SW 1271 (cell line): ENCODE measurements around the gene THADA.

Source experiments
- DNase-seq, 2 experiments: peaks; one replicate each; lab custom pipeline; 2025; lab: John Stamatoyannopoulos, UW

Gene THADA

DNA sequence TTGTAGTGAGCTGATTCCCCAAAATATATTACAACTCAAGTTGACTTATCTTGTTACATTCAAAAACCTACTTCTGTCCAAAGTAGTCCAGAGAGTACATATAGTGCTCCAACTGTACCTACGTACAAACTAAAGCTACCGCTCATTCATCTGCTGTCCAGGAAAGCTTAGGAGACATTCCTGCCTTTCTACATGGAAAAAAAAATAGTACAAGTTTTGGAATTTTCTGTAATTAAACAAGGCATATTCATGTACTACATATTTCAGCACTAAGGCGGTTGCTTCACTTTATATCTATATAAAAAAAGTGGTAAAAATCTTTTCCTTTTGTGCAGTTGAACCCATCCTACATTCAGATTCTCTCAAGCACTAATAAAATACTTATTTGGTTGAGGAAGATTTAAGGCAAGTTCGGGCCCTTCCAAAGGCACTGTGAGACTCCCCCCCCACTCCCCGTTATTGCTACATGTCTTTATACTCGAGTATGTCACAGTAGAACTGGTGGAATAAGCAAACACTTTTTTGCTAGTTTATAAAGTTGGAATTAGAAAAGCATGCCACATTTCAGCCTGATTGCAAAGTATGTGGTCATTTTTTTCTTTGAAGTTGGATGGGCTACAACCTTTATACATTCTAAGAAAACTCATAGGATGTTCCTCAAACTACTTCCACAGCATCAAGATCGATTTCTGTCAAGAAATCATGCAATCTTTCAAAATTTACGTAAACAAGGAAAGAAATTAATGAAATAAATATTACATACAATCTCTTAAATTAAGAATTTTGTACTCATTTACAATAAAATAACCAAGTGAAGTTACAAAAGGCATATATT is 373.1 kb downstream of the THADA start:
- DNase-seq, result no peak

DNA sequence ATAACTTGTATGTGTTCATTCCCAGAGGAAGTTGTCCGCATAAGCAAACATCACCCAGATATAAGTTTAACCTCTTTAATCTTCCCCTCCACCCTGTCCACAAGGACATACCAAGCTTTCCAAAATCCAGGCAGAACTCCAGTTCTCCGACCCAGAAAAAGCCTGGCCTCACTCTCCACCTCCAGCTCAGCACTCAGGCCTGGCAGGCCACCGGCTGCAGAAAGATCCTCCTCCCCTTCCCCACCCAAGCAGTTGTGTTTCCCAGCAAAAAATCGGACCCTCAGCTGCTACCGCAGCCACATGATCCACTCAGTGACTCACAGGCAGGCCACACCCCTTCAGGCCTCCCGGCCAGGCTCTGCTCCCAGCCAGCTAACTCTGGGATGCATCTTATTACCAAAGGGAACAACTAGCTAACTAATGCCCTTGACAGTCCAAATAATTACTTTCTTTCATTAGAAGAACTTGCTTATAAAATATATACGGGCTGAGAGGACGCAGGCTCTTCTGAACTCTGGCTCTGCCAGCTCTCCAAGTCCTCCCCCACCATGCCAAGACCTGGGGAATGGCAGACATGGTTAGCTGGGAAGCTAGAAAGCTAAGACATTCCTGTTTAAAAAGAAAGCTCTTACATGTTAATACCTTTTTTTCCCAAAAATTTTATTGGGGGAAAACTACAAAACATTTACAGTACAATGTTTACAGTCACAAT is 373.9 kb downstream of the THADA start:
- peak; percentile 62 to 87 for DNase-seq

DNA sequence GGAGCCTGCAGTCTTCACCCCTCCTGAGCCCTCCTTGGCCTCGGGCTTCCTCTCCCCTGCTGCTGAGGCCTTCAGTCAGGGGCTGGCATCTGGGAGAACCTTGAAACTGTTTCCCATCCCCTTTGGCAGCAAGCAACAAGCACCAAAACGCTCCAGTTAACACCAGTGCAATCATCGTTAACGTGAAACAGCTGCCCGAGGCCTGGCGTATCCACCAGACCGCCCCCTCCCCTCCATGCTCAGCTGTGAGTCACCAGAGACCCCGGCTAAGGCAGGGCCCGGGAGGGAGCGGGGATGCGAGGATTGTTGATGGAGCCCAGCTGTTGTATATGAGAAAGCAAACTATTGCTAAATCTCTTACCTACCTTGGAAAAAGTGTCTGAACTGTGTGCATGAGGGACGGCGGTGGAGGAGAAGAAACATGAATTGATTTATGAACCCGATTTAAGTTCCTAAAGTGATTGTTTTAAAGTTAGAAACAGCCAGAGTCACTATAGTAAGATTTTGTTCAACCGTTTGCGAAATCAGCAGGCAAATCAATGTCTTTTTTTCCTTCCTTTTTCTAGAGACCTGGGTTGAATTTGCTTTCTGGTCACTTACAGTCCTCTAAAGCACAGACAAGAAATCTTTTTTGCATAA is 374.6 kb downstream of the THADA start:
- DNase-seq, result no peak

DNA sequence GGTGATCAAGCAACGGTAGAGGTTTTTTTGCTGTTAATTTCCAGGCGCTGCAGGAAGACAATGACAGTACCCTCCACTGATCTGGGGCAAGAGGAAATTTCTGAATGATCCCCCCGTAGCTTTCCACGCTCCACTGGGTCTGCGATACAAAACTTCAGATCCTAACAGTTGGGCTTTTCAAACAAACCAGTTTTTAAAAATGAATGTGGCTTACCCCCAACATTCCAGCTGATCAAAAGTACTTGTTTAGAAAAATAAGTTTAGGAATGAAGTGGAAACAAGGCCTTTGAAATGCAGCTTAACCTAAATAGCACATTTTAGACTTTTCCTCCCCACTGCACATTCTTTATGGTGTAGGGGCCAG is 375.1 kb downstream of the THADA start:
- no peak for DNase-seq

DNA sequence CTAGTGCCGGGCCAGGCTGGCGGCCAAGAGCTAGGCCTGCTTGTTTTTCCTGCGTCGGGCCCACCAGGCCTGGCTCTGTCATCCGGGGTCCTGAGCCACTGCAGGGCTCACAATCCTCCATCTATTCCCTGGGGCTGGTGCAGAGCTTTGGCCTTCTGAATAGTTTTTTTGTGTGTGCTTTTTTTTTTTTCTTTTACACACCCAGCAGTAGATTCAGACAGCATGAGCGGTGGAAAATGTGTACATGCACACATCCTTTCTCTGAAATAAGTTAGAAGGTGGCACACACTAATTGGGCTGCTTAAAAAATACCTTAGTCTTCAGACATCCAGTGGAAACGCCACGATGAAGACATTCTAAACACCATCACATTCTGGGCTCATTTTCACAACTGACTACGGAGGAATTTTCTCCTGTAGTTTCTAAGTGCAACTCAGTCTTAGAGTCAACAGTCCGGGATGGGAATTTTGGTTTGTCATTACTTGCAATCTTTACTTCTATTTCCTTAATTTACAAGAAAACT is 375.5 kb downstream of the THADA start:
- no peak for DNase-seq

DNA sequence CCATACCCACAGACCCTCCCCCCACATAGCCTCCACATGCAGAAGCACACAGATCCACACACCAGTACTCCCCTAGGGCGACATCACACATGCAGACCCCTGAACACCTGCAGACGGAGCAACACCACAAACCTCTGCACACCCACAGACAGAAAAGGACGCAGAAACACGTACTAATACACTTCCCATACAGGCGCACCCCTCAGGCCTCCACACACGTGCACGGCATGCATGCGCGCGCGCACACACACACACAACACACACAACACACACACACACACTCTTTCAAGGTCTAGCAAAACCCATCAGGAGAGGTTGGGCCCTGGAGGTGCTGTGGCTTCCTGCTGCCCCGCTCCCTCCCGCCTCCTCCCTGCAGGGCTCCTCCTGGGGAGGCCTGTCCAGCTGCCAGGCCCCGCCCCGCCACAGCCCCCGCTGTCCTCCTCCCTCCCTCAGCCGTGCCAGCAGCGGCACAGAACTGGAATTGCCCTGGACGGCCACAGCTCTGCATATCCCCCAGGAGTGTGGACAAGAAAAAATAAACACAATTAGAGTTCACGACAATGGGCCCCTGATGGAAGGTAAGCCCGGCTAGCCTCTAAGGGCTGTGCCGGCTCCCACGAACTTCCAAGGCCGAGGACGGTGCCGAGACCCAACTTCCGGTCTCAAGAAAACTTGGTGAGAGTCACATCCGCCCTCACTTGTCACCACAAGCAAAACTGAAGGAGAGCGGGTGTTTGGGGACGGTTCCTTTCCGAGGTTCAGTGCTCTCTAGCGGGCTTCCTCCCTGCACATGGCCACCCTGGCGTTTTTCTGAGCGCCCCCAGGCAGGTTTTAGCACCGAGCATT is 376.2 kb downstream of the THADA start:
- peak; percentile 90 to 92 for DNase-seq

DNA sequence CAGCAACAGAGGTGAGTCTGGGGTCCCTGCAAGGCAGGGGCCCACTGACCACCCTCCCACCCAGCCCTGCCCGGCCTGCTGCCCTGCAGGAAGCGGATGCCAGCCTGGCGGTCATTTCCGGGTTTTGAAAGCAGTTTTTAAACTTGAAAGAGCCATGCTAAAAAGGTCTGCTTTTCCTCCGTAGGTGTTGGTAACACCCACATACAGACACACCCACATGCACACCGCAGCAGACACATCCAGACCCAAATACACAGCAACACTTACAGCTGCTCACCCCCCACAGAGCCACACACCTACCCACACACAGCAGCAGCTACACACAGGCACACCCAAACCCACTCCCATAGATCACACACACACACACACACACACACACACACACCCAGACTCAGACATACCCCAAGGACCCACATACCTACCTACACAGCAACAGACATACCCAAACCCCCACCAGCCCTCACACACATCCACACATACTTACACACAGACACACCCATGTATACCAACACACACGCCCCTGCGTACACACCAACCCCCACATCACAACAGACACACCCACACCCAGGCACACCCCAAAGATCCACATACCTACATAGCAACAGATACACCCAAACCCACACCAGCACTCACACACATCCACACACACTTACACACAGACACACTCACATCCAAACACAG is 377.0 kb downstream of the THADA start:
- DNase-seq, result no peak

DNA sequence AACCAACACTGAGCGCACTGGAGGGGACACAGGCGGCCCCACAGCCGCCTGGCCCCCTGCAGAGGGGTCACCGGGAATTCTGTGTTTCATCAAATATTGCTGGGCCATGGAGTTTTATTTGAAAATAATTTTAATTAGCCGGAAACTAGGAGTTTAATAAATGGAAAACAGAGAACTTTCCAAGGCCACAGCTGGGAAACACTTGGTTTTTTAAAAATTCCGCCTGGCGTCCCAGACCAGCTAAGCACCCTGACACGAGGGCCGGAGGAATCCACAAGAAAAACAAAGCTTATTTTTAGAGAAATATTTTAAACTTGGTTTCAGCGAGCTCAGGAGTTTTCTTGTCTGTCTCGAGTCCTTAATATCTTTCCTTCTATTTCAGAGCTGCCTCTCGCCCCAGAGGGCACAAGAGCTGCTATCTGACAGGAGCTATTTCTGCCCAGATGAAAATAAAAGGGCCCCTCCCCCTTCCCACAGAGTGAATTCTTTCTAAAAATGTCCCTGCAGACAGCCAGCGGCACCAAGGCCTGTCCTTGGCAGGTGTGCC is 377.6 kb downstream of the THADA start:
- DNase-seq, result no peak

DNA sequence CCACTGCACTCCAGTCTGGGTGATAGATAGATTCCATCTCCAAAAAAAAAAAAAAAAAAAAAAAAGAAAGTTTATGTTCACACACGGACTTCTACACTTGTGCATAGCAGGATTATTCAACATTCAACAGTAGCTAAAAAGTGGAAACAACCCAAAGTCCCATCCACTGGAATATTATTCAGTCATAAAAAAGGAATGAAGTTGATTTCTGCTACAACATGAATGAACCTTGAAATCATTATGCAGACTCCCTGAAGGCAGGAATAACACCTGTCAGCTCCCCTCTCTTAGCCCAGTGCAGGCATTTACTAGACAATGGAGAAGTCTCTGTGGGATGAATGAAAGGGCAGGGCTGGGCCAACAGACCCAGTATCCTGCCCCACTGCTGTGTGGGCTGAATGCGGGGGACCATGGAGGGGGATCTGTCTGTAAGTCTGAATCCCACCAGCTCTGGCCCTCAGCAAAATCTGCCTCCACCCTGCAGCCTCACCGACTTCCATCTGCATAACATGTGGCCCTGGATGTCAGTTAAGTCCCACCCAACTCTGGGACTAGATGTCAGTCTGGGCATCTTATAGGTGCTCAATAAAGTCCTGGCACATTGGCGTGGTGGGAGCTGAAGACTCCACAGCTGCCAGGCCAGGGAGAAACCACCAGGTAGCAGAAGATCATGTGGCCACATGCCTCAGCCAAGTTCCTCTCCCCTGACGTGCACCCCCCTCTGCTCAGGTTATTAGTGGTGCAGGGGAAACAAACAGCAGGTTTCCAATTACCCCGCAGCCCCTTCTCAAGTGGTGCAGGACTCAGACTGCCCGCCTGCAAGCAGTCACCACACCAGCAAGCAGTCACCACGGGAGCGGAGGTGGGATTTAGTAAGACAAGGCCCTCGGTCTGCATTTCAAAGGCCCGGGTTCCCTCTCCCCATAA is 378.3 kb downstream of the THADA start:
- DNase-seq, result no peak

DNA sequence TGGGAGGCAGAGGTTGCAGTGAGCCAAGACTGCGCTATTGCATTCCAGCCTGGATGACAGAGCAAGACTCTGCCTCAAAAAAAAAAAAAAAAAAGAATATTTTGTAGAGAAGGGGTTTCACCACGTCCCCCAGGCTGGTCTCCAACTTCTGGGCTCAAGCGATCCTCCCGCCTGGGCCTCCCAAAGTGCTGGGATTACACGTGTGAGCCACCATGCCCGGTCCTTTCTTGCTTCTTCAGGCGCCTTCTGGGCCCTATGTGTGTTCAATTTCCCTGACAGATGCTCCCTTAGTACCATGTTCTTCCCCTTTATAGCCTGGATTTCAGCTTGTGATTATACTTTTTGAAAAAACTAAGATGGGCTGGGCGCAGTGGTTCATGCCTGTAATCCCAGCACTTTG is 379.2 kb downstream of the THADA start:
- DNase-seq, result no peak

DNA sequence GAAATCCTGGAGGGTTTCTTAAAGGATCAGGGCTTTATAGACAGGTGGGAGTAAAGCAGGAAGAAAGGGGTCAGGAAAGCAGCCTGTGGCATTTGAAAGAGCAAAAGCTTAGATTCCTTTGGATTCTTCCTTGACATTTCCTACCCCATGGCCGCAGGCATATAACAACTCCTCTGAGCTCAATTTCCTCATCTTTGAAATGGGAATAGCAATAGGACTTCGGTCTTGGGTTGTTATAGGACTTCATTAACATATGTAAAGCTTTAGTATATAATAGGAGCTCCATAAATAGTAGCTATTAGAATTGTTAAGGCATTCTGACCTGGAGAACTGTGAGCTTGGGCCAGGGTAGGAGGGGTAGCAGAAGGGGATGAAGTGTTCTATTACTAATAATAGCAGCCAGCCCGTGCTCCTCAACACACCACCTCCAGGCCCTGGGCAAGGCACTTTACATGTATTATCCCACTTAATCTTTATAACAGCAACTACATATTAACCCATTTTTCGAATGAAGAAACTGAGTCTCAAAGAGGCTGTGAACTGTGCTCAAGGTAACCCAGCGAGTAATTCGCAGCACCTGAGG is 380.1 kb downstream of the THADA start:
- DNase-seq, result no peak

DNA sequence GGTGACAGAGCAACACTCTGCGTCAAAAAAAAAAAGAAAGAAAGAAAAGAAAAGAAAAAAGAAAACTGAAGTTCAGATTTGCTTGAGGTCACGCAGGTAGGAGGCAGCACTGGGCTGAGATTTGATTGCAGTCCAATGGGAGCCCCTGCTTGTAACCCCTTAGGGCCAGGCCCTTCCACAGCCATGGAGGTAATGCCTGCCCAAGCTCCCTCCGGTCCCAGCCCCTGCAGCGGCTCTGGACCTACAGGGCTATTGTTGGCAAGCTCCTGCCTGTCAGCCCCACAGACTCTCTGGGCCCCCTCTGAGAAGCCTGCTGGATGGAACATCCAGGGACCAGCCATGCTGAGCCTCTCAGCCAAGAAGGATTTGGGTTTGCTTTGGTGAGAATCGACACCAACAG is 381.6 kb downstream of the THADA start:
- no peak for DNase-seq

DNA sequence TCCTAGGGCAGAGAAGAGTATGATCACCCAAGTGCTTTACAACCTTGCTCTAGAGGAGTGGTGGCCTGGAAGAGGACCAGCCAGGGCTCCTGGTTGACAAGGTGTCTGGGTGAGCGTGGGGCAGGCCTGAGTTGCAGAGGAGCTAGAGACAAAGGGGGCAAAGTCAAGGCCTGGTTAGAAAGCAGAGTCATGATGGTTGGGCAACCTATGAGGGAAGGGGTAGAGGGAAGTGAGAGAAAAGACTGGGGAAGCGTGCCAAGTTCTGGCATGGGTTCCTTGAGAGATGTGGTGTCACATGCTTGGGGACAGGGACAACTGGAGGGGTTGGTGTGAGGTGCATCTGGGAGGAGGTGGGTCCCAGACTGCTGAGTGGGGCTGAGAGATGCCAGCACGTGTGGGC is 382.9 kb downstream of the THADA start:
- no peak for DNase-seq

DNA sequence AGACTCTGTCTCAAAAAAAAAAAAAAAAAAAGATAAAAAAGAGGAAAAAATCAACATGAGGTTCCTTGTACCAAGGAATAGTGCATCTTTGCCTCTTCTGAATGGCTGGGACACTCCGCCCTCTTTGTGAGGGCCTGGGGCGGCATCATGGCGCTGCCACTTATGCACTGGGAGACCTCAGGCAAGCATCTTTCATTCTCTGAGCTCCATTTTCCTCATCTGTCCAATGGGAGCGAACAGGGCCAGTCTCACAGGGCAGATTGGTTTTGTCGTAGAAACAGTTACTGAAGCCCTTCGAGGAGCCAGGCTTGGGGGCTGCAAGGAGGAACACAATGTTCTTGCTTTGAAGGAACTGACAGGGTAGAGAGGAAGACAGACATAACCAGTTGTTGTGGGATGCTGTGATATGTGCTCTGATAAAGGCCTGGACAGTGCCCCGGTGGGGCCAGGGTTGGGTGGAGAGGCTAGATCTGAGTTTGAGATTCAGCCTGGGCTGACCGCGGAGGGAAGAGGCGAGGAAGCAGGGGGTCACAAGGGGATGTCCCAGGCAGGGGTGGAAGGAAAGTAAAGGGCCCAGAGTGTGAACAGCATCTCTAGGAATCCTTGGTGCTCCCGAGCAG is 383.5 kb downstream of the THADA start:
- no peak for DNase-seq

DNA sequence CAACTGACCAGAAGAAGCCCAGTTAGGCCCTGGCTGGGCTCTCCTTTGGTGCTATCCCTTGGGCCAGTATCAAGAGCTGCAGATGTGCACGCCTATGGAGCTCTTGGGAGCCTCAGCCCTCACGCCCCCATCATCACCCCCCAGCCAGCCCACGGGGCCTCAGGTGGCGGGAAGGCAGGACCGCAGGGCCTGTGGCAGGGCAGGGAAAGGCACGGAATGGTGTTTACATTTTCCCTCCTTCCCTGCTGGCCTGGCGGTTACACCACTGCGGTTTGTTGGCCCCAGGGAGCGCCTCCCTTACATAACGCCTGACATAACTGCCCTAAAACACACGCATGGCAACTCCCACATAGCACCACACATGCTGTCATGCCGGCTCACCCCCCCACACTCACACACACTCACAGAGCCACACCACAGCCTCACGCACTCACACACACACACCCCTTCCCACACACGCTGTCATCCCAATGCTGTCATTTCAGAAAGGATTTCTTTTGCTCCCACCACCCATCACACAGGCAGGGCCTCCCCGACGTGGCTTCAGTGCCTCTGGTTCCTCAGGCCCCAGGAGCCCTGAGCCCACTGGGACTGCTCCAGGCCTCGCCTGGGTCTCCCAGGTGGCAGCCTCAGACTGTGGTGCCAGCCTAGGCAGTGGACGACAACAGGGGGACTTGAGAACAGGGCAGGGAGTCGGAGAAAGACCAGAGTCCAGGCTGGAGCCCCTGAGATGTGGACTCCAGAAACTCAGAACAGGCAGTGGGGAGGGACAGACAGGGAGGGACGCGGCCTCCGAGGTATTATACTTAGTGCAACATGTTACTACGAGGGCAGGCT is 385.2 kb downstream of the THADA start:
- DNase-seq, result no peak

DNA sequence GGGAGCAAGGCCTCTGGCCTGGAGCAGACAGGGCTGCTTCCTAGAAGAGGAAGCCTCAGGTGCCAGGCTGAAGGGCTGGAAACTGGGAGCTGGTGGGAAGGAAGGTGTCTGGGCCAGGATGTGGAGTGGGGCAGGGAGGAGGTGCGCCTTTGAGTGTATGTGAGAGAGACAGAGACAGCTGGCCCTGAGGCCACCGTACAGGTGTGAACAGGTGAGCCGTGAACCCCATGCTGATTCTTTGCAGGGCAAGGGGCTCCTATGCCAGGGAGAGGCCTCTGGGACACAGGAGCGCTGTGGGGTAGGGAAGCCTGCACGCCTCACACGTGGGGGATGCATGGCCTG is 385.7 kb downstream of the THADA start:
- DNase-seq, result no peak

DNA sequence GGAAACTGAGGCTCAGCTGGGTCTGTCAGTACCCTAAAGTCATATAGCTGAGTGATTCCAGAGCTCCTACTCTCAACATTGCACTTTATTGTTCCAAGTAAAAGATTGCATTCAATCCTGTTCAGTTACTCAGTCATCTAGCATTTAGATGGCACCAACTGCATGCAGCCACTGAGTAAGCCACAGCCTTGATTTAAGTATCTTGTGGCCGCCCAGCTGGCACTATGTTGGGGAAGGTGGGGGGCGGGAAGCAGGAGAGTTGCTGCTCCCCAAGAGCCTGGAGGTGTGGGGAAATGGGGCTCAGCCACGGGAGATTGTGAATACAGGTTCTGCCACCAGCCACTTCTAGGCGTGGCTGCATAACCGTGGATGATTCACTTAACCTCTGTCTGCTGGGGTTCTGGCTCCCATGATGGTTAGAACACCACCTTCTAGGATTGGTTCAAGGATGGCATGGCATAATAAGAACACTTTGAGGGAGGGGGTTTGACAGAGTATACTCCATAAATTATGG is 386.6 kb downstream of the THADA start:
- no peak for DNase-seq
